HEK293 (cell line): ENCODE data around the gene C12orf57.

Experiments used
- KLF16 ChIP-seq: fragments of 450-650 bp; formaldehyde crosslinking; IDR thresholded peaks from 2 replicates; pipeline ENCODE4 v1.5.1; 2017; ENCODE audit warnings: missing biosample characterization, missing genetic modification characterization
- KLF9 ChIP-seq: fragments of 450-650 bp; formaldehyde crosslinking; IDR thresholded peaks from 2 replicates; pipeline ENCODE4 v1.5.1; 2016; ENCODE audit warnings: missing biosample characterization, missing genetic modification characterization, low read depth
- OSR2 ChIP-seq: fragments of 450-650 bp; formaldehyde crosslinking; IDR thresholded peaks from 2 replicates; pipeline ENCODE4 v1.5.1; 2016; ENCODE audit warnings: missing biosample characterization, missing genetic modification characterization
- PATZ1 ChIP-seq: fragments of 450-650 bp; formaldehyde crosslinking; IDR thresholded peaks from 2 replicates; pipeline ENCODE4 v1.5.1; 2016; ENCODE audit warnings: missing biosample characterization, missing genetic modification characterization
- SETDB1 ChIP-seq: IDR thresholded peaks from one replicate; pipeline ENCODE4 v1.6.1; 2017; ENCODE audit warnings: mild to moderate bottlenecking, low read length, moderate library complexity, mixed read lengths; ENCODE audit not compliant: insufficient read length
- ZBTB1 ChIP-seq: fragments of 450-650 bp; formaldehyde crosslinking; IDR thresholded peaks from 2 replicates; pipeline ENCODE4 v1.5.1; 2016; ENCODE audit warnings: missing biosample characterization, missing genetic modification characterization
- ZBTB17 ChIP-seq: fragments of 450-650 bp; formaldehyde crosslinking; IDR thresholded peaks from 2 replicates; pipeline ENCODE4 v1.5.1; 2016; ENCODE audit warnings: missing biosample characterization, missing genetic modification characterization
- ZBTB20 ChIP-seq: fragments of 450-650 bp; formaldehyde crosslinking; IDR thresholded peaks from 2 replicates; pipeline ENCODE4 v1.5.1; 2016; ENCODE audit warnings: missing biosample characterization, missing genetic modification characterization
- ZBTB48 ChIP-seq: fragments of 450-650 bp; formaldehyde crosslinking; IDR thresholded peaks from 2 replicates; pipeline ENCODE4 v1.5.1; 2016; ENCODE audit warnings: missing biosample characterization, missing genetic modification characterization
- ZNF175 ChIP-seq: fragments of 450-650 bp; formaldehyde crosslinking; IDR thresholded peaks from 2 replicates; pipeline ENCODE4 v1.5.1; 2016; ENCODE audit warnings: missing biosample characterization, missing genetic modification characterization
- ZNF221 ChIP-seq: fragments of 450-650 bp; formaldehyde crosslinking; IDR thresholded peaks from 2 replicates; pipeline ENCODE4 v1.5.1; 2017; ENCODE audit warnings: missing biosample characterization, missing genetic modification characterization, borderline replicate concordance
- ZNF223 ChIP-seq: fragments of 450-650 bp; formaldehyde crosslinking; IDR thresholded peaks from 2 replicates; pipeline ENCODE4 v1.5.1; 2016; ENCODE audit warnings: missing biosample characterization, missing genetic modification characterization
- ZNF274 ChIP-seq, 2 experiments: fragments of 200-500 bp in 1 of 2; fragments of 450-650 bp in 1 of 2; sonication (Bioruptor generic) in 1 of 2; formaldehyde crosslinking in 1 of 2; IDR thresholded peaks; 2 replicates each; pipeline versions ENCODE4 v1.5.1 to v1.6.1; 2014 to 2016; ENCODE audit warnings: borderline replicate concordance in 1 of 2, inconsistent platforms in 1 of 2, low read length in 1 of 2, missing biosample characterization in 1 of 2, missing genetic modification characterization in 1 of 2
- ZNF341 ChIP-seq: fragments of 450-650 bp; formaldehyde crosslinking; IDR thresholded peaks from 2 replicates; pipeline ENCODE4; 2016; ENCODE audit warnings: low read depth, missing biosample characterization, missing genetic modification characterization
- ZNF354C ChIP-seq: fragments of 450-650 bp; formaldehyde crosslinking; IDR thresholded peaks from 2 replicates; pipeline ENCODE4 v1.5.1; 2016; ENCODE audit warnings: missing biosample characterization, missing genetic modification characterization, low read depth, borderline replicate concordance
- ZNF366 ChIP-seq: fragments of 450-650 bp; formaldehyde crosslinking; conservative IDR thresholded peaks from 2 replicates; pipeline ENCODE4 v1.5.1; 2016; ENCODE audit warnings: missing biosample characterization, missing genetic modification characterization
- ZNF394 ChIP-seq: fragments of 450-650 bp; formaldehyde crosslinking; IDR thresholded peaks from 2 replicates; pipeline ENCODE4 v1.5.1; 2016; ENCODE audit warnings: missing biosample characterization, missing genetic modification characterization, mild to moderate bottlenecking, moderate library complexity, borderline replicate concordance
- ZNF585B ChIP-seq: fragments of 450-650 bp; formaldehyde crosslinking; IDR thresholded peaks from 2 replicates; pipeline ENCODE4 v1.5.1; 2016; ENCODE audit warnings: missing biosample characterization, missing genetic modification characterization
- ZNF624 ChIP-seq: fragments of 450-650 bp; formaldehyde crosslinking; IDR thresholded peaks from 2 replicates; pipeline ENCODE4 v1.5.1; 2017; ENCODE audit warnings: missing biosample characterization, missing genetic modification characterization
- ZNF629 ChIP-seq: fragments of 450-650 bp; formaldehyde crosslinking; IDR thresholded peaks from 2 replicates; pipeline ENCODE4 v1.5.1; 2017; ENCODE audit warnings: missing biosample characterization, missing genetic modification characterization
- ZNF664 ChIP-seq: fragments of 450-650 bp; formaldehyde crosslinking; IDR thresholded peaks from 2 replicates; pipeline ENCODE4 v1.5.1; 2016; ENCODE audit warnings: missing biosample characterization, missing genetic modification characterization
- ZNF704 ChIP-seq: fragments of 450-650 bp; formaldehyde crosslinking; IDR thresholded peaks from 2 replicates; pipeline ENCODE4 v1.5.1; 2016; ENCODE audit warnings: missing biosample characterization, missing genetic modification characterization
- ZNF747 ChIP-seq: fragments of 450-650 bp; formaldehyde crosslinking; IDR thresholded peaks from 2 replicates; pipeline ENCODE4 v1.5.1; 2016; ENCODE audit warnings: missing biosample characterization, missing genetic modification characterization
- TF ChIP-seq, protein P1 (sequence below): fragments of 450-650 bp; formaldehyde crosslinking; IDR thresholded peaks from 2 replicates; pipeline ENCODE4 v1.5.1; 2016; ENCODE audit warnings: missing biosample characterization, missing genetic modification characterization
- TF ChIP-seq, protein P2 (sequence below): fragments of 450-650 bp; formaldehyde crosslinking; IDR thresholded peaks from 2 replicates; pipeline ENCODE4 v1.5.1; 2017; ENCODE audit warnings: missing biosample characterization, missing genetic modification characterization
- TF ChIP-seq, protein P3 (sequence below): fragments of 450-650 bp; formaldehyde crosslinking; IDR thresholded peaks from 2 replicates; pipeline ENCODE4 v1.5.1; 2016; ENCODE audit warnings: missing biosample characterization, missing genetic modification characterization

C12orf57 gene

GRCh38 chr12:6904280-6905276, 39.2 kb upstream of the C12orf57 start, which contains the start of gene LRRC23 (continued):
- TF ChIP-seq SETDB1, result no peak
- no peak for TF ChIP-seq ZNF747 (tag by site-specific recombination)
- TF ChIP-seq ZBTB1, result no peak
- TF ChIP-seq ZNF585B (tag by site-specific recombination), result no peak
- peak; percentile 88 for TF ChIP-seq KLF9
- TF ChIP-seq ZBTB48 (tag by site-specific recombination), result no peak
- peak; percentile 48; the same call in 1 of the 2 replicates for TF ChIP-seq KLF16
- peak; percentile 80 for TF ChIP-seq ZNF629 (tag by site-specific recombination)
- peak; percentile 50; the same call in 1 of the 2 replicates for TF ChIP-seq ZNF341
- TF ChIP-seq, protein P1, sequence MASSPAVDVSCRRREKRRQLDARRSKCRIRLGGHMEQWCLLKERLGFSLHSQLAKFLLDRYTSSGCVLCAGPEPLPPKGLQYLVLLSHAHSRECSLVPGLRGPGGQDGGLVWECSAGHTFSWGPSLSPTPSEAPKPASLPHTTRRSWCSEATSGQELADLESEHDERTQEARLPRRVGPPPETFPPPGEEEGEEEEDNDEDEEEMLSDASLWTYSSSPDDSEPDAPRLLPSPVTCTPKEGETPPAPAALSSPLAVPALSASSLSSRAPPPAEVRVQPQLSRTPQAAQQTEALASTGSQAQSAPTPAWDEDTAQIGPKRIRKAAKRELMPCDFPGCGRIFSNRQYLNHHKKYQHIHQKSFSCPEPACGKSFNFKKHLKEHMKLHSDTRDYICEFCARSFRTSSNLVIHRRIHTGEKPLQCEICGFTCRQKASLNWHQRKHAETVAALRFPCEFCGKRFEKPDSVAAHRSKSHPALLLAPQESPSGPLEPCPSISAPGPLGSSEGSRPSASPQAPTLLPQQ (tag by site-specific recombination), result 0 out of 2 replicates have a peak, but pooled peaks have one; percentile 25
- no peak for TF ChIP-seq ZNF704 (tag by site-specific recombination)
- no peak for TF ChIP-seq ZNF223
- TF ChIP-seq ZNF394 (tag by site-specific recombination), result 0 out of 2 replicates have a peak, but pooled peaks have one; percentile 10
- peak; percentile 54; the same call in 1 of the 2 replicates for TF ChIP-seq PATZ1 (tag by site-specific recombination)
- TF ChIP-seq ZNF274 (IDR thresholded peaks at IDR 0.05; ENCODE audit: low read length), result no peak
- TF ChIP-seq ZNF274 (tag by site-specific recombination; IDR thresholded peaks at IDR 0.05; ENCODE audit: borderline replicate concordance), result no peak
- peak; percentile 60 for TF ChIP-seq ZNF366
- no peak for TF ChIP-seq ZNF354C (tag by site-specific recombination)
- TF ChIP-seq ZBTB17 (tag by site-specific recombination), result peak; percentile 55; the same call in 1 of the 2 replicates
- TF ChIP-seq, protein P2, sequence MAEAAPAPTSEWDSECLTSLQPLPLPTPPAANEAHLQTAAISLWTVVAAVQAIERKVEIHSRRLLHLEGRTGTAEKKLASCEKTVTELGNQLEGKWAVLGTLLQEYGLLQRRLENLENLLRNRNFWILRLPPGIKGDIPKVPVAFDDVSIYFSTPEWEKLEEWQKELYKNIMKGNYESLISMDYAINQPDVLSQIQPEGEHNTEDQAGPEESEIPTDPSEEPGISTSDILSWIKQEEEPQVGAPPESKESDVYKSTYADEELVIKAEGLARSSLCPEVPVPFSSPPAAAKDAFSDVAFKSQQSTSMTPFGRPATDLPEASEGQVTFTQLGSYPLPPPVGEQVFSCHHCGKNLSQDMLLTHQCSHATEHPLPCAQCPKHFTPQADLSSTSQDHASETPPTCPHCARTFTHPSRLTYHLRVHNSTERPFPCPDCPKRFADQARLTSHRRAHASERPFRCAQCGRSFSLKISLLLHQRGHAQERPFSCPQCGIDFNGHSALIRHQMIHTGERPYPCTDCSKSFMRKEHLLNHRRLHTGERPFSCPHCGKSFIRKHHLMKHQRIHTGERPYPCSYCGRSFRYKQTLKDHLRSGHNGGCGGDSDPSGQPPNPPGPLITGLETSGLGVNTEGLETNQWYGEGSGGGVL (tag by site-specific recombination), result no peak
- peak; percentile 60; the same call in 1 of the 2 replicates for TF ChIP-seq OSR2 (tag by site-specific recombination)
- peak; percentile 88 for TF ChIP-seq ZBTB20
- no peak for TF ChIP-seq ZNF221 (tag by site-specific recombination)
- no peak for TF ChIP-seq ZNF664 (tag by site-specific recombination)
- no peak for TF ChIP-seq ZNF624
- TF ChIP-seq, protein P3, sequence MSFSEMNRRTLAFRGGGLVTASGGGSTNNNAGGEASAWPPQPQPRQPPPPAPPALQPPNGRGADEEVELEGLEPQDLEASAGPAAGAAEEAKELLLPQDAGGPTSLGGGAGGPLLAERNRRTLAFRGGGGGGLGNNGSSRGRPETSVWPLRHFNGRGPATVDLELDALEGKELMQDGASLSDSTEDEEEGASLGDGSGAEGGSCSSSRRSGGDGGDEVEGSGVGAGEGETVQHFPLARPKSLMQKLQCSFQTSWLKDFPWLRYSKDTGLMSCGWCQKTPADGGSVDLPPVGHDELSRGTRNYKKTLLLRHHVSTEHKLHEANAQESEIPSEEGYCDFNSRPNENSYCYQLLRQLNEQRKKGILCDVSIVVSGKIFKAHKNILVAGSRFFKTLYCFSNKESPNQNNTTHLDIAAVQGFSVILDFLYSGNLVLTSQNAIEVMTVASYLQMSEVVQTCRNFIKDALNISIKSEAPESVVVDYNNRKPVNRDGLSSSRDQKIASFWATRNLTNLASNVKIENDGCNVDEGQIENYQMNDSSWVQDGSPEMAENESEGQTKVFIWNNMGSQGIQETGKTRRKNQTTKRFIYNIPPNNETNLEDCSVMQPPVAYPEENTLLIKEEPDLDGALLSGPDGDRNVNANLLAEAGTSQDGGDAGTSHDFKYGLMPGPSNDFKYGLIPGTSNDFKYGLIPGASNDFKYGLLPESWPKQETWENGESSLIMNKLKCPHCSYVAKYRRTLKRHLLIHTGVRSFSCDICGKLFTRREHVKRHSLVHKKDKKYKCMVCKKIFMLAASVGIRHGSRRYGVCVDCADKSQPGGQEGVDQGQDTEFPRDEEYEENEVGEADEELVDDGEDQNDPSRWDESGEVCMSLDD (tag by site-specific recombination), result no peak
- no peak for TF ChIP-seq ZNF175
